KMS-11 (cell line): ENCODE results near the gene C9orf85.

Experiments used
- H2AFZ ChIP-seq: fragments of 200-600 bp; sonication (generic); 2 replicates; pipeline ENCODE4 v1.6.1; 2016; ENCODE audit warnings: antibody characterized with exemption, mixed run types, low read depth
- H3K27ac ChIP-seq: fragments of 200-600 bp; sonication (generic); 2 replicates; pipeline ENCODE4 v1.6.1; 2016; ENCODE audit warnings: mild to moderate bottlenecking, mixed run types
- H3K27me3 ChIP-seq: fragments of 200-600 bp; sonication (generic); 2 replicates; pipeline ENCODE4 v1.6.1; 2017; ENCODE audit warnings: mild to moderate bottlenecking, low read depth, mixed run types, moderate library complexity; ENCODE audit not compliant: insufficient read depth
- H3K36me3 ChIP-seq: fragments of 200-600 bp; sonication (generic); 2 replicates; pipeline ENCODE4 v1.6.1; 2017; ENCODE audit warnings: mild to moderate bottlenecking, mixed run types; ENCODE audit not compliant: insufficient read depth
- H3K4me1 ChIP-seq: fragments of 200-600 bp; sonication (generic); 2 replicates; pipeline ENCODE4 v1.6.1; 2016; ENCODE audit warnings: mild to moderate bottlenecking, low read depth, mixed run types; ENCODE audit not compliant: poor library complexity, severe bottlenecking
- H3K4me2 ChIP-seq: fragments of 200-600 bp; sonication (generic); 2 replicates; pipeline ENCODE4 v1.7.0; 2016; ENCODE audit warnings: mild to moderate bottlenecking, mixed run types
- H3K4me3 ChIP-seq: fragments of 200-600 bp; sonication (generic); IDR thresholded peaks from 2 replicates; pipeline ENCODE4 v1.6.1; 2017; ENCODE audit warnings: low read depth, low read length, mixed read lengths; ENCODE audit not compliant: insufficient read depth
- H3K79me2 ChIP-seq: fragments of 200-600 bp; sonication (generic); 2 replicates; pipeline ENCODE4 v1.6.1; 2016; ENCODE audit warnings: low read depth, mixed run types; ENCODE audit not compliant: insufficient read depth
- H3K9ac ChIP-seq: fragments of 200-600 bp; sonication (generic); 2 replicates; pipeline ENCODE4 v1.6.1; 2016; ENCODE audit warnings: mild to moderate bottlenecking, mixed run types
- H4K20me1 ChIP-seq: fragments of 200-600 bp; sonication (generic); 2 replicates; pipeline ENCODE4 v1.6.1; 2016; ENCODE audit warnings: mild to moderate bottlenecking, mixed run types; ENCODE audit not compliant: insufficient read depth
- TF ChIP-seq, protein P1 (sequence below): fragments of 200-600 bp; sonication (generic); conservative IDR thresholded peaks from 2 replicates; pipeline ENCODE4 v1.6.1; 2017; ENCODE audit warnings: low read depth, mild to moderate bottlenecking, antibody characterized with exemption, low read length, moderate library complexity, mixed read lengths

Gene C9orf85

GRCh38 chr9:71885467-71885866 lies 26.0 kb upstream of the C9orf85 start:
- Histone ChIP-seq H2AFZ (no peak overlapping the region), H3K27me3 (no peaks in the 10 kb centered on the region), H3K4me1 (no peaks in the 10 kb centered on the region), H3K4me3 (no peak overlapping the region), H3K79me2 (peaks cover 90% of the 10 kb centered on the region), H3K4me2 (no peak overlapping the region), H3K9ac (no peak overlapping the region), H3K27ac (no peak overlapping the region), H4K20me1 (0 out of 2 replicates have a peak, but pooled peaks cover 10% of the 10 kb centered on the region), H3K36me3 (no peaks in the 10 kb centered on the region)
- TF ChIP-seq, protein P1, sequence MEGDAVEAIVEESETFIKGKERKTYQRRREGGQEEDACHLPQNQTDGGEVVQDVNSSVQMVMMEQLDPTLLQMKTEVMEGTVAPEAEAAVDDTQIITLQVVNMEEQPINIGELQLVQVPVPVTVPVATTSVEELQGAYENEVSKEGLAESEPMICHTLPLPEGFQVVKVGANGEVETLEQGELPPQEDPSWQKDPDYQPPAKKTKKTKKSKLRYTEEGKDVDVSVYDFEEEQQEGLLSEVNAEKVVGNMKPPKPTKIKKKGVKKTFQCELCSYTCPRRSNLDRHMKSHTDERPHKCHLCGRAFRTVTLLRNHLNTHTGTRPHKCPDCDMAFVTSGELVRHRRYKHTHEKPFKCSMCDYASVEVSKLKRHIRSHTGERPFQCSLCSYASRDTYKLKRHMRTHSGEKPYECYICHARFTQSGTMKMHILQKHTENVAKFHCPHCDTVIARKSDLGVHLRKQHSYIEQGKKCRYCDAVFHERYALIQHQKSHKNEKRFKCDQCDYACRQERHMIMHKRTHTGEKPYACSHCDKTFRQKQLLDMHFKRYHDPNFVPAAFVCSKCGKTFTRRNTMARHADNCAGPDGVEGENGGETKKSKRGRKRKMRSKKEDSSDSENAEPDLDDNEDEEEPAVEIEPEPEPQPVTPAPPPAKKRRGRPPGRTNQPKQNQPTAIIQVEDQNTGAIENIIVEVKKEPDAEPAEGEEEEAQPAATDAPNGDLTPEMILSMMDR: no peak

- TF ChIP-seq, protein P1: no peak
- Histone ChIP-seq H4K20me1 (0 out of 2 replicates have a peak, but pooled peaks cover 10% of the 10 kb centered on the region), H2AFZ (no peak overlapping the region), H3K4me3 (no peak overlapping the region), H3K36me3 (no peaks in the 10 kb centered on the region), H3K4me1 (no peaks in the 10 kb centered on the region), H3K27me3 (no peaks in the 10 kb centered on the region), H3K4me2 (no peak overlapping the region), H3K27ac (no peak overlapping the region), H3K79me2 (peaks cover 91% of the 10 kb centered on the region), H3K9ac (no peak overlapping the region)
Observed at GRCh38 chr9:71886015-71886414, 25.4 kb upstream of the C9orf85 start.

GRCh38 chr9:71886541-71886940 lies 24.9 kb upstream of the C9orf85 start:
- no peak overlapping the region for H3K27ac ChIP-seq
- H3K27me3 ChIP-seq: no peaks in the 10 kb centered on the region
- peaks cover 91% of the 10 kb centered on the region for H3K79me2 ChIP-seq
- H3K9ac ChIP-seq: no peak overlapping the region
- H3K36me3 ChIP-seq: no peaks in the 10 kb centered on the region
- no peak overlapping the region for H3K4me2 ChIP-seq
- 0 out of 2 replicates have a peak, but pooled peaks cover 10% of the 10 kb centered on the region for H4K20me1 ChIP-seq
- TF ChIP-seq, protein P1: no peak
- H2AFZ ChIP-seq: no peak overlapping the region
- H3K4me3 ChIP-seq: no peak overlapping the region
- no peaks in the 10 kb centered on the region for H3K4me1 ChIP-seq

DNA sequence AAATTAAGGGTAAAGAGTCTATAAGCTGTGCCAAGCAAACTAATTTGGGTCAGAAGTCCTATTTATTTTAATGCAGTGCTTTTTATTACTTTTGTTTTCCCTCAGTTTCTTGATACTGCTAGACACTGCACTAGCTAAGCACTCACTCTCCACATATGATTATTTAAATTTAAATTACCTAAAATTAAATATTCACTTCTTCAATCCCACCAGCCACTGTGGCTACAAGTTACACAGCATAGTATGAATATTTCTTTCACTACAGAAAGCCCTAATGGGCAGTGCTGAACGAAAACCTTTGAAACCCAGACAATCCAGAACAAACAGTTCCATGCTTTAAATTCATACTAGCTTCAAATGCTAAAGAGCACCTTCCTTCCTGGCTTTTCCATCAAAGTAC lies 24.1 kb upstream of the C9orf85 start:
- H3K4me2 ChIP-seq: no peak overlapping the region
- no peak overlapping the region for H3K27ac ChIP-seq
- H2AFZ ChIP-seq: no peak overlapping the region
- no peak overlapping the region for H3K9ac ChIP-seq
- no peaks in the 10 kb centered on the region for H3K4me1 ChIP-seq
- TF ChIP-seq, protein P1: no peak
- H3K27me3 ChIP-seq: no peaks in the 10 kb centered on the region
- H3K36me3 ChIP-seq: no peaks in the 10 kb centered on the region
- 0 out of 2 replicates have a peak, but pooled peaks cover 10% of the 10 kb centered on the region for H4K20me1 ChIP-seq
- no peak overlapping the region for H3K4me3 ChIP-seq
- peaks cover 91% of the 10 kb centered on the region for H3K79me2 ChIP-seq
